Aorta (tissue), 5 donors: ENCODE measurements around the gene KCNC4. TPM values are rescaled to one million over a fixed set of nuclear protein-coding genes. Genes with fewer than 3 reads are reported as not detected.

Source experiments
- ATAC-seq: fragments of 200-7000 bp; cut with Tn5 transposase; one replicate; pipeline ENCODE4 v1.9.1; 2022; ENCODE audit warnings: moderate library complexity; ENCODE audit not compliant: low FRiP score
- DNase-seq, 2 donors: peaks; one replicate each; pipeline ENCODE4 v3.0.0-alpha.2; 2020
- H3K27ac ChIP-seq, 2 donors: one replicate each; pipeline ENCODE4 v1.5.1; 2013; ENCODE audit warnings: low read length in 2 of 2, mild to moderate bottlenecking in 2 of 2, moderate library complexity in 2 of 2, control low read depth in 1 of 2, inconsistent platforms in 1 of 2, low read depth in 1 of 2
- H3K27me3 ChIP-seq, 2 donors: one replicate each; pipeline ENCODE4 v1.6.1; 2013; ENCODE audit warnings: control low read depth in 1 of 2, low read length in 1 of 2, mild to moderate bottlenecking in 1 of 2, moderate library complexity in 1 of 2; ENCODE audit not compliant: insufficient read depth in 2 of 2, control insufficient read depth in 1 of 2
- H3K36me3 ChIP-seq, 2 donors: one replicate each; pipeline ENCODE4 v1.6.1; 2013; ENCODE audit warnings: control low read depth in 1 of 2, low read length in 1 of 2, mild to moderate bottlenecking in 1 of 2; ENCODE audit not compliant: insufficient read depth in 2 of 2, control insufficient read depth in 1 of 2
- H3K4me1 ChIP-seq, 2 donors: one replicate each; pipeline ENCODE4 v1.6.1; 2013; ENCODE audit warnings: low read length in 2 of 2, control low read depth in 1 of 2, mild to moderate bottlenecking in 1 of 2, moderate library complexity in 1 of 2; ENCODE audit not compliant: insufficient read depth in 2 of 2, control insufficient read depth in 1 of 2
- H3K4me3 ChIP-seq, 2 donors: one replicate each; pipeline ENCODE4 v1.5.1; 2013; ENCODE audit warnings: low read length in 2 of 2, control low read depth in 1 of 2, mild to moderate bottlenecking in 1 of 2
- H3K9me3 ChIP-seq: one replicate; pipeline ENCODE4 v1.6.1; 2013; ENCODE audit warnings: mild to moderate bottlenecking, low read length; ENCODE audit not compliant: control insufficient read depth
- WGBS, 2 donors: extraction: QIAGEN DNeasy Blood & Tissue Kit; methylation state at CpG; one replicate each; pipeline ENCODE4 v1.1.7; 2013; 5-methylcytosine and 5-hydroxymethylcytosine counted together
- intact Hi-C, 2 donors: fragments of 100-400 bp; cut with DNase I; formaldehyde crosslinking; loops; one replicate each; pipeline versions ENCODE4 v1.14.2 to v1.15.0; 2022
- polyA plus RNA-seq, 2 donors: library from polyadenylated mRNA; stranded (reverse); fragments of 200-250 nt; gene quantifications; one replicate each; pipeline ENCODE4 v1.2.3, GENCODE V29; 2013
- total RNA-seq, 2 donors: library from RNA; stranded (reverse); fragmentation: NEBNext Ultra II Directional; extraction: Animal tissue kit (Norgen Biotek cat#: 25700); gene quantifications; one replicate each; pipeline ENCODE4 v1.2.1, GENCODE V29; 2021
- donor health status: healthy with polysubstance abuse.
- donor health status: Bipolar disorder and iron deficiency.
- donor health status: DM: no; HTN: no; CAD: no.
- donor health status: DM: no; HTN: no; CAD: no.
- donor health status: DM: yes; HTN: yes; CAD: no.

KCNC4 gene
- total and polyA plus RNA-seq, 4 donors = 0.75 to 22.6 (median 11.5) TPM

DNA sequence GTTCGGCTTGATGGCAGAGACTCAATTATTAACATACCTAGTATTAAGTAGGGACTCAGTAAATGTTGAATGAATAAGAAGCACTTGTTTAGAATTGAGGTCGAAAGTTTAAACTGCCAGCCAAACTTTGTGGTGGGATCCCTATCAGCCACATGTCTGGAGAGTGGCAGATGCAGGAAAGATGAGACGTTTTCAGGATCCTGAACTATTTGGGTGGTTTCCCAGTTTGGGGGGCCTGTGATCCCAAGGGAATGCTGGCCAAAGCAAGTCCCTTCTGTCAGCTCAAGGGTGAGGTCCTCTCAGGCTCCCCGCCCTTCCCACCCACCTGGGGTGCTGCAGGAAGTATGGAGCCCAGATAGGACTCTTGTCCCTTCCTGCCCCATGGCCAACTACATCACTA lies 38.6 kb downstream of the KCNC4 start:
- no peak overlapping the region for H3K4me3 ChIP-seq
- H3K36me3 ChIP-seq = no peaks in the 10 kb centered on the region
- WGBS, 2 donors = 87 to 88% methylated on average over 4 of the region's 4 CpGs
- H3K27me3 ChIP-seq = no peaks in the 10 kb centered on the region
- DNase-seq (peak in 1 of 2 donors; percentile 54), ATAC-seq (no peak)
- intact Hi-C loops = no loop called here
- no peaks in the 10 kb centered on the region for H3K4me1 ChIP-seq
- H3K9me3 ChIP-seq = no peaks in the 10 kb centered on the region
- no peak overlapping the region for H3K27ac ChIP-seq

DNA sequence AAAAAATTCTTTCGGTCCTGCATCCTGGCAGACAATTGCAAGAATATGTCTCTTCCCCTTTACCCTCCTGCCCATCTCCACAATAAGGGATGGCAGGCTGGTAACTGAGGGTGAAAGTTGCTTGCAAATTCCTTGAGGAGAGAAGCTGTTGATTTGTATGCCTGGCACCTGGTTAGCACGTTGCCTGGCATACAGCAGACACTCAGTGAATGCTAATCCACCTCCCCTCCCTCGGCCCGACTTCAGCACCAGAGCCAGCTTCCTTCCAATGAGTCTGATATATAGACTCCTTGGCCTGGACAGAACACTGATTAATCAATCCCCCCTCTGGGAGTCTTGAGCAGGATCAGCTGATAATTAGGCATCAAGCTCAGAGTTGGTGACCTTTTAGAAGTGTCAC lies 39.1 kb downstream of the KCNC4 start:
- no peaks in the 10 kb centered on the region for H3K36me3 ChIP-seq
- intact Hi-C loops = no loop called here
- H3K4me3 ChIP-seq = no peak overlapping the region
- H3K9me3 ChIP-seq = no peaks in the 10 kb centered on the region
- ATAC-seq = no peak
- WGBS, 2 donors = 81 to 83% methylated on average over 4 of the region's 4 CpGs
- H3K4me1 ChIP-seq = no peaks in the 10 kb centered on the region
- H3K27ac ChIP-seq = no peak overlapping the region
- no peaks in the 10 kb centered on the region for H3K27me3 ChIP-seq
- DNase-seq = peak in 1 of 2 donors; percentile 24

DNA sequence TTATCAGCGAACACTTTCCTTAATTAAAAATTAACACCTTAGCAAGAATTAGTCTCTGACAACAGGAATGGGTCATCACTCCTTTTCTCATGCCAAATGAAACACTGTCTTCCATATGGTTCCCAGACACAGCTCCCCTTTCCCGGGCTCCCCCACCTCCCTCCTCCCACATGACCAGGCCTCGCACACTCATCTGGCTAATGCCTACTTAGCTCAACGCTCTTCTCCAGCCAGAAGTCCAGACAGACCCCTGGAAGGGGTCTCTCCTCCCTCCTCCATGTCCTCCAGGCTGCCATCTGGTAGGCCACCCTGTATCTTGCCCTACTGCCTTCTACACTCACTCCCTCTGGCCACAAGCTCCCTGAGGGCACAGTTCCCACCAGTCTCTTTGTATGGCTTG lies 39.9 kb downstream of the KCNC4 start:
- Histone ChIP-seq H3K4me1 (no peaks in the 10 kb centered on the region), H3K4me3 (no peak overlapping the region), H3K27ac (no peak overlapping the region), H3K9me3 (no peaks in the 10 kb centered on the region), H3K36me3 (no peaks in the 10 kb centered on the region), H3K27me3 (no peaks in the 10 kb centered on the region)
- 77 to 90% methylated on average over 4 of the region's 4 CpGs for WGBS, 2 donors
- DNase-seq (no peak), ATAC-seq (no peak)
- intact Hi-C loops = no loop called here

DNA sequence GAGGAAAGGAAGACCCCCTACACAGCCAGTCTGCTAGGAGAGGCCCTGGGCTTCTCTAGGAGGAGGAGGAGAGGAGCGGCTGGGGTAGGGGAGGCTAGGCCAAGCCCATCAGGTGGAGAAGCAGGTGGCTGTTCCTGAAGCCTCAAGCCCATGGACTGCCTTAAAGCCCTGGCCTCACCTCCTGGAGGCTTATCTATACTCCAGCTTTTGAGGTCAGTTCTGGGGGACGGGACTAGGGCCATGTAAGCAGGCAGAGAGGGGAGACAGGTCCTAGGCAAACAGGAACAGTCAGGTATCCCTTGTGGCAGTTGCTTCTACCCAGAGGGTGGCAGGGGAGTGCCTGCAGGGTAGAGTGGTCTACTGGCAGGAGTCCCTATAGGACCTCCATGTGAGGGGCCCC lies 40.6 kb downstream of the KCNC4 start:
- H3K36me3 ChIP-seq = no peaks in the 10 kb centered on the region
- H3K27ac ChIP-seq = no peak overlapping the region
- WGBS, 2 donors = 78 to 98% methylated on average over 2 of the region's 2 CpGs
- no peaks in the 10 kb centered on the region for H3K9me3 ChIP-seq
- no peak overlapping the region for H3K4me3 ChIP-seq
- intact Hi-C loops = no loop called here
- ATAC-seq (no peak), DNase-seq (peak in 1 of 2 donors; percentile 43)
- H3K4me1 ChIP-seq = no peaks in the 10 kb centered on the region
- no peaks in the 10 kb centered on the region for H3K27me3 ChIP-seq

DNA sequence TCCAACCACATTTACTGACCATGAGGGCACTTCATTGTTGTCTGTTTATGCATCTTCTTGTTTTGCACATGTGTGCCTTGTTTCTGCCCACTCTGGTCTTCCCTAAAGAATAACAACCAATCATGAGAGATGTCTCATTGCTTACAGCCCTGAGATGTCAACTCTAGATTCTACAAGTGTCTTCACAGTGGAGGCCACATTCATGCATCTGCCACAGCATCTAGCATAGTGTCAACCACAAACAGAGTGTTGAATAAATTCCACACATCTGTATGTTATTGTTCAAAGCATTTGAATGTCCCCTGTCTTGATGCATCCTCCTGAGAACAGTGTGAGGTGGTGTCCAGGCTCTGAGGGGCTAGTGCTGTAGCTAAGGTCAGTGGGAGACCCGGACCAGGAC lies 43.1 kb downstream of the KCNC4 start:
- ATAC-seq (no peak), DNase-seq (no peak)
- 94 to 100% methylated on average over 1 of the region's 1 CpG for WGBS, 2 donors
- no peaks in the 10 kb centered on the region for H3K36me3 ChIP-seq
- intact Hi-C loops = no loop called here
- H3K4me3 ChIP-seq = no peak overlapping the region
- H3K4me1 ChIP-seq = no peaks in the 10 kb centered on the region
- H3K9me3 ChIP-seq = no peaks in the 10 kb centered on the region
- H3K27me3 ChIP-seq = no peaks in the 10 kb centered on the region
- no peak overlapping the region for H3K27ac ChIP-seq

DNA sequence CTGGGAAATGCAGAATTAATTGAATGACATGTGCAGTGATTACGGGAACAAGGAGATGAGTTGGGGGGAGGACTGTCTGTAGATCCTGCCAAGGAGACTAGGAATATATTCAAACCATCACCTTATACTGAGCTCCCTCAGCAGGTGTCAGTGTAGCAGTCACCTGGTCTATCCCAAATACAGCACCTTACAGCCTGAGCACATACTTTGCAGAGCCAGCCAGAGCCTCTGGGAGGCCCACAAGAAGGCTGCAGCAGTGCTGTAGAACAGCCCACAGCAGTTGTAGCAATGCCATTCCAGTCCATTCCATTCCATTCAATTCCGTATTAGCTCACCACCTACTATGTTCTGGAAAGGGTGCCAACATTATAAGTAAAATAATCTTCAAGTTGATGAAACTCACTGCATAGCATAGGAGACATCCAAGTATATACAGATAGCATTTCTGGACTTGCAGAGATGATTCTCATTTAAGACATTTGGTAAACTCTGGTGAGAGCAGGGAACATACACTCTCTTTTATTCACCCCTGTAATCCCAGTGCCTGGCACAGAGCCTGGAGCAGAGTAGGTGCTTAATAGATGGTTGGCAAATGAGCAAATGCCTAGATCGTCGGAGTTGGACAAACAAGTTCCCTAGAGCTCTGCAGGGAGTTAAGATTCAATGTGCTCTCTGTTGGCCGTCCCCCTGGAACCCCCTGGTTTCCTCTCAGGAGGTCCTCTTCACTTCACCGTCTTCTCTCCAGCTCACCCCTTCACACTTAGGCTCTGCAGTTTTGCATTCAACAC lies 44.7 kb downstream of the KCNC4 start:
- Histone ChIP-seq H3K27me3 (no peaks in the 10 kb centered on the region), H3K36me3 (no peaks in the 10 kb centered on the region), H3K4me1 (no peaks in the 10 kb centered on the region), H3K9me3 (no peaks in the 10 kb centered on the region), H3K27ac (no peak overlapping the region), H3K4me3 (no peak overlapping the region)
- DNase-seq (no peak), ATAC-seq (no peak)
- 45 to 48% methylated on average over 6 of the region's 6 CpGs for WGBS, 2 donors
- intact Hi-C loops = no loop called here

DNA sequence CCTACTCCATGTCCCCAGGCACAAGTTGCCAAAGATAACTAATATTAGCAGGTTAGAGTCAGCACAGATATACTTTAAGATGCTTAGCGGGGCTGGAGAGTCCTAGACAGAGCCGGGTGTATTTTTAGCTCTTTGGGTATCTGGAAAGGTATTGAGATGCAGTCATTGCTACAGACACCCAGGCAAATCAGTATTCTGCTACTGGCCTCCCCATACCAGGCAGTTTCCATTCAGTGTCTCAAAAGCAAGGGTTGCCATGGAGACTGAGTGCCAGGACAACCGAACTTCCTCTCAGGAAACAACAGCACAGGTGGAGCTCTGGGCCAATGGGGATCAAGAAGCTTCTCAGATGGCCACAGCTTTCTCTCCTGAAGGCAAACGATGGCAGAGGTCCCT lies 45.3 kb downstream of the KCNC4 start:
- no peaks in the 10 kb centered on the region for H3K36me3 ChIP-seq
- H3K4me1 ChIP-seq = no peaks in the 10 kb centered on the region
- ATAC-seq (no peak), DNase-seq (no peak)
- H3K27ac ChIP-seq = no peak overlapping the region
- no peaks in the 10 kb centered on the region for H3K27me3 ChIP-seq
- H3K9me3 ChIP-seq = no peaks in the 10 kb centered on the region
- no peak overlapping the region for H3K4me3 ChIP-seq
- intact Hi-C loops = no loop called here
- 31 to 39% methylated on average over 4 of the region's 4 CpGs for WGBS, 2 donors

DNA sequence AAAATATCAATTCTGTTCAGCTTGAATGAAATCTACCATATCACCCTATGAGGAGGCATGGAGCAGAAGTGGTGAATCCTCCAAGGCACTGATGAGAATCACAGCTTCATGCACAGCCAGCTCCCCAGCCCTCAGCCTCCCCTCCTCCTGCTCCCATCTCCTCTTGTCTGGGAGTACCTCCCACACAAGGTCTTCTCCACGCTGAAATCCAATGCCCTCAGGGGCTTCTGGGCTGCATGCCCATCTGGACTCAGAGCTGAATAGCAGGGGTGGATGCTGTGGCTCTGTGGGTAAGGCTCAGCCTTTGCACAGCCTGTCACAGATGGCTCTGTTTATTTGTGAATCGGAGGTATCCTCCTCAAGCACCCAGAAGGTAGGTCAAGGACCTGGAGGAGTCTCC lies 48.6 kb downstream of the KCNC4 start:
- no peak overlapping the region for H3K4me3 ChIP-seq
- no peak for DNase-seq
- no peaks in the 10 kb centered on the region for H3K4me1 ChIP-seq
- H3K36me3 ChIP-seq = no peaks in the 10 kb centered on the region
- H3K27ac ChIP-seq = no peak overlapping the region
- H3K9me3 ChIP-seq = no peaks in the 10 kb centered on the region
- 50 to 51% methylated on average over 2 of the region's 2 CpGs for WGBS, 2 donors
- ATAC-seq = no peak
- no peaks in the 10 kb centered on the region for H3K27me3 ChIP-seq
- intact Hi-C loops = no loop called here

DNA sequence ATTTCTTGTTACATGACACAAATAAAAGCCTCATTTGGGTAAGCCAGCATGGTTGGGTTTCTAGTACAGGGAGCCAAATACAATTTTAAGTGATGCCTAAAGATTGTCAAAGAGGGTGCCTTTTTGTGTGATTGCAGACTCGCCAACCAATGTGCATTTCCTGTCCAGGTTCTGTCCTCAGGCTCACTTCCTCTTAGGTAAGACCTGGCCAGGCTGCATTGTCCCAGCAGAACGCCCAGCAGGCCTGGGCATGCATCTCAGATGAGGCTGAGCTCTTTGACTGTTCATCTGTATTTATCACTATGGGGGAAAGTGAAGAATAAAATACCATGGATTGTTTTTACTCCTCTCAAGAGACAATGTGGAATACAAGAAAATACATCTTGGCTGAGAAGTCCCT lies 49.7 kb downstream of the KCNC4 start:
- no peaks in the 10 kb centered on the region for H3K27me3 ChIP-seq
- ATAC-seq = no peak
- no peak overlapping the region for H3K4me3 ChIP-seq
- no peaks in the 10 kb centered on the region for H3K36me3 ChIP-seq
- no peak for DNase-seq
- H3K9me3 ChIP-seq = no peaks in the 10 kb centered on the region
- WGBS, 2 donors = 88 to 92% methylated on average over 2 of the region's 2 CpGs
- H3K4me1 ChIP-seq = no peaks in the 10 kb centered on the region
- H3K27ac ChIP-seq = no peak overlapping the region
- intact Hi-C loops = no loop called here
